ENCODE results near the gene SEC14L1.

GRCh38 chr17:77130525-77130924 lies 10.2 kb upstream of the SEC14L1 start:
- TF ChIP-seq POLR2A (IDR thresholded peaks at IDR 0.05) = no peak
- TF ChIP-seq CTCF (IDR thresholded peaks at IDR 0.05) = no peak
